ENCODE measurements around the gene INSL3.

DNA sequence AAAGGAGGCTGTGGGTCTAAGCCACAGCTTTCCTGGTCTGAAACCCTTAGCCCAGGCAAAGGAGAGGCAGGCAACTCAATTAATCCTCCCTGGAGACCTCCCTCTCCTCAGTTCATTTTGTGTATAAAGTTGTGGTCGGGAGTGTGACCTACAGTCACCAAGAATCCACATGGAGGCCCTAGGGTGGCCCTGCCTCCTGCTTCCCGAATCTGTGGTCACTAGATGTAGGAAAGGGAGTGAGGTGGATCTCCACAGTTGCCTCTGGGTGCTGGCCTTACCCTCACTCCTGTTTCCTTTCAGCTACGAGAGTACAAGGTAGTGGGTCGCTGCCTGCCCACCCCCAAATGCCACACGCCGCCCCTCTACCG lies 39.7 kb upstream of the INSL3 start:
- 0 out of 2 replicates have a peak, but pooled peaks have one; percentile 42 for TF ChIP-seq POLR2AphosphoS5 (IDR thresholded peaks at IDR 0.05; ENCODE audit: low read depth, low read length)
- TF ChIP-seq, protein P1, sequence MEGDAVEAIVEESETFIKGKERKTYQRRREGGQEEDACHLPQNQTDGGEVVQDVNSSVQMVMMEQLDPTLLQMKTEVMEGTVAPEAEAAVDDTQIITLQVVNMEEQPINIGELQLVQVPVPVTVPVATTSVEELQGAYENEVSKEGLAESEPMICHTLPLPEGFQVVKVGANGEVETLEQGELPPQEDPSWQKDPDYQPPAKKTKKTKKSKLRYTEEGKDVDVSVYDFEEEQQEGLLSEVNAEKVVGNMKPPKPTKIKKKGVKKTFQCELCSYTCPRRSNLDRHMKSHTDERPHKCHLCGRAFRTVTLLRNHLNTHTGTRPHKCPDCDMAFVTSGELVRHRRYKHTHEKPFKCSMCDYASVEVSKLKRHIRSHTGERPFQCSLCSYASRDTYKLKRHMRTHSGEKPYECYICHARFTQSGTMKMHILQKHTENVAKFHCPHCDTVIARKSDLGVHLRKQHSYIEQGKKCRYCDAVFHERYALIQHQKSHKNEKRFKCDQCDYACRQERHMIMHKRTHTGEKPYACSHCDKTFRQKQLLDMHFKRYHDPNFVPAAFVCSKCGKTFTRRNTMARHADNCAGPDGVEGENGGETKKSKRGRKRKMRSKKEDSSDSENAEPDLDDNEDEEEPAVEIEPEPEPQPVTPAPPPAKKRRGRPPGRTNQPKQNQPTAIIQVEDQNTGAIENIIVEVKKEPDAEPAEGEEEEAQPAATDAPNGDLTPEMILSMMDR (IDR thresholded peaks at IDR 0.05): no peak
